CD14-positive monocyte (primary cell): ENCODE data around the gene CIZ1. TPM values are rescaled to one million over a fixed set of nuclear protein-coding genes. Genes with fewer than 3 reads are reported as not detected.

Experiments
- DNase-seq, 3 donors: peaks; one replicate each; pipeline ENCODE4 v3.0.0-alpha.2; 2011 to 2022
- H2AFZ ChIP-seq: 2 replicates; pipeline ENCODE4 v1.6.0; 2012; ENCODE audit warnings: mild to moderate bottlenecking, low read depth, low read length, inconsistent platforms; ENCODE audit not compliant: insufficient read depth, poor library complexity, severe bottlenecking
- H3K27ac ChIP-seq, 2 donors: 1 replicate in 1 of 2; 2 replicates in 1 of 2; pipeline ENCODE4 v1.5.1; 2012 to 2013; ENCODE audit warnings: low read length in 2 of 2, control low read depth in 1 of 2, inconsistent platforms in 1 of 2, low read depth in 1 of 2, mild to moderate bottlenecking in 1 of 2
- H3K27me3 ChIP-seq, 2 donors: one replicate each; pipeline versions ENCODE4 v1.6.0 to v1.6.1; 2011 to 2013; ENCODE audit warnings: low read length in 2 of 2; ENCODE audit not compliant: control insufficient read depth in 2 of 2, insufficient read depth in 2 of 2
- H3K36me3 ChIP-seq, 2 donors: replicated peaks in 1 of 2; 1 replicate in 1 of 2; 2 replicates in 1 of 2; pipeline versions ENCODE4 v1.5.1 to v1.6.1; 2012 to 2013; ENCODE audit warnings: low read length in 2 of 2, control low read depth in 1 of 2, inconsistent platforms in 1 of 2, mild to moderate bottlenecking in 1 of 2; ENCODE audit not compliant: insufficient read depth in 2 of 2, control insufficient read depth in 1 of 2
- H3K4me1 ChIP-seq, 2 donors: 1 replicate in 1 of 2; 2 replicates in 1 of 2; pipeline versions ENCODE4 v1.5.1 to v1.6.1; 2012 to 2013; ENCODE audit warnings: low read length in 2 of 2, control low read depth in 1 of 2, inconsistent platforms in 1 of 2, mild to moderate bottlenecking in 1 of 2, moderate library complexity in 1 of 2; ENCODE audit not compliant: insufficient read depth in 2 of 2, control insufficient read depth in 1 of 2
- H3K4me2 ChIP-seq: replicated peaks from 2 replicates; pipeline ENCODE3; 2012; ENCODE audit warnings: low read length, moderate library complexity, mild to moderate bottlenecking; ENCODE audit not compliant: poor library complexity, severe bottlenecking; ENCODE audit errors: extremely low read depth
- H3K4me3 ChIP-seq, 3 experiments: fragments of 200-600 bp in 1 of 3; sonication (generic) in 1 of 3; replicated peaks in 1 of 3; 1 replicate in 2 of 3; 2 replicates in 1 of 3; pipeline ENCODE4 v1.5.1; 2011 to 2013; ENCODE audit warnings: low read length in 3 of 3, mild to moderate bottlenecking in 3 of 3, control low read depth in 2 of 3, low read depth in 2 of 3, inconsistent platforms in 1 of 3, moderate library complexity in 1 of 3
- H3K79me2 ChIP-seq: 2 replicates; pipeline ENCODE4 v1.6.0; 2012; ENCODE audit warnings: mild to moderate bottlenecking, control low read depth, inconsistent platforms, low read length, moderate library complexity; ENCODE audit not compliant: insufficient read depth
- H3K9ac ChIP-seq: 2 replicates; pipeline ENCODE4 v1.6.0; 2017; ENCODE audit warnings: low read length, mild to moderate bottlenecking; ENCODE audit not compliant: insufficient read depth, poor library complexity, severe bottlenecking
- H3K9me3 ChIP-seq, 2 donors: replicated peaks in 1 of 2; 1 replicate in 1 of 2; 2 replicates in 1 of 2; pipeline versions ENCODE4 v1.5.1 to v1.6.1; 2012 to 2013; ENCODE audit warnings: low read length in 2 of 2, control low read depth in 1 of 2; ENCODE audit not compliant: control insufficient read depth in 1 of 2, insufficient read depth in 1 of 2
- H4K20me1 ChIP-seq: 2 replicates; pipeline ENCODE4 v1.6.0; 2012; ENCODE audit warnings: mild to moderate bottlenecking, low read length, control low read depth, moderate library complexity; ENCODE audit not compliant: insufficient read depth
- H3K27ac Mint-ChIP-seq, 7 donors: one replicate each; pipeline ENCODE4 v1.8.0; 2020; ENCODE audit warnings: mild to moderate bottlenecking in 7 of 7, mixed read lengths in 7 of 7, moderate library complexity in 6 of 7, inconsistent platforms in 2 of 7
- H3K27me3 Mint-ChIP-seq, 3 donors: one replicate each; pipeline ENCODE4 v1.8.0; 2021 to 2022; ENCODE audit warnings: low read depth in 3 of 3, mild to moderate bottlenecking in 3 of 3, mixed read lengths in 3 of 3, moderate library complexity in 3 of 3, inconsistent platforms in 1 of 3
- H3K36me3 Mint-ChIP-seq, 2 donors: one replicate each; pipeline ENCODE4 v1.8.0; 2020; ENCODE audit warnings: mixed read lengths in 2 of 2, inconsistent platforms in 1 of 2, mild to moderate bottlenecking in 1 of 2
- H3K4me1 Mint-ChIP-seq: one replicate; pipeline ENCODE4 v1.8.0; 2020; ENCODE audit warnings: mild to moderate bottlenecking, mixed read lengths
- H3K4me3 Mint-ChIP-seq, 2 donors: one replicate each; pipeline ENCODE4 v1.8.0; 2020; ENCODE audit warnings: mild to moderate bottlenecking in 2 of 2, mixed read lengths in 2 of 2, moderate library complexity in 1 of 2
- H3K9me3 Mint-ChIP-seq, 7 donors: one replicate each; pipeline ENCODE4 v1.8.0; 2020 to 2022; ENCODE audit warnings: mixed read lengths in 7 of 7, mild to moderate bottlenecking in 6 of 7, moderate library complexity in 6 of 7, inconsistent platforms in 2 of 7
- CTCF ChIP-seq: fragments of 200-600 bp; IDR thresholded peaks from one replicate; pipeline ENCODE4 v1.8.0; 2022; ENCODE audit warnings: antibody characterized with exemption, mild to moderate bottlenecking
- WGBS: methylation state at CpG from one replicate; pipeline ENCODE4 v1.1.5; 2013; ENCODE audit warnings: missing lambda C conversion rate; ENCODE audit not compliant: insufficient coverage; 5-methylcytosine and 5-hydroxymethylcytosine counted together
- intact Hi-C, 2 donors: fragments of 100-400 bp; cut with micrococcal nuclease; formaldehyde crosslinking; loops; one replicate each; pipeline versions ENCODE4 v1.15.0 to v1.15.1; 2023
- polyA plus RNA-seq, 3 donors: library from polyadenylated mRNA; depleted of rRNA in 1 of 3; unstranded in 2 of 3; stranded (reverse) in 1 of 3; fragments of 300-500 nt in 2 of 3; fragments of >200 nt in 1 of 3; fragmentation: Illumina TruSeq in 2 of 3; gene quantifications; 1 replicate in 2 of 3; 2 replicates in 1 of 3; pipeline ENCODE4 v1.2.3, GENCODE V29; 2012 to 2021

Gene CIZ1
- polyA plus RNA-seq, 3 donors, result 3.4 to 53.7 (median 5.9) TPM

GRCh38 chr9:128226412-128226801, 35.0 kb upstream of the CIZ1 start:
- H2AFZ ChIP-seq, result no peak overlapping the region
- intact Hi-C loops, result no loop called here
- H3K4me1 ChIP-seq, result peaks cover 7 to 9% of the 10 kb centered on the region in 2 donors
- peaks cover 0 to 2% (median 0%) of the 10 kb centered on the region in 7 donors for H3K9me3 Mint-ChIP-seq
- TF ChIP-seq CTCF, result no peak
- no CpG with 5 or more reads among the region's 5 CpGs for WGBS
- H3K36me3 ChIP-seq, result no peaks in the 10 kb centered on the region
- no peaks in the 10 kb centered on the region for H3K27me3 ChIP-seq
- H3K4me2 ChIP-seq, result no peak overlapping the region
- H3K79me2 ChIP-seq, result no peaks in the 10 kb centered on the region
- H3K4me3 ChIP-seq, result no peak overlapping the region
- peaks cover 1 to 7% (median 2%) of the 10 kb centered on the region in 3 donors for H3K27me3 Mint-ChIP-seq
- peaks cover 12% of the 10 kb centered on the region for H3K4me1 Mint-ChIP-seq
- no peak overlapping the region for H3K9ac ChIP-seq
- no peak overlapping the region for H3K27ac ChIP-seq
- DNase-seq, result peak; percentile 63 to 82 (median 69)
- no peaks in the 10 kb centered on the region for H3K36me3 Mint-ChIP-seq
- peak overlapping the region; percentile 6 to 82 (median 60) for H3K27ac Mint-ChIP-seq
- no peak overlapping the region for H3K4me3 Mint-ChIP-seq
- no peaks in the 10 kb centered on the region for H4K20me1 ChIP-seq
- no peaks in the 10 kb centered on the region for H3K9me3 ChIP-seq

GRCh38 chr9:128225770-128226411, 34.5 kb upstream of the CIZ1 start:
- H3K4me3 Mint-ChIP-seq, result no peak overlapping the region
- peaks cover 1 to 7% (median 2%) of the 10 kb centered on the region in 3 donors for H3K27me3 Mint-ChIP-seq
- peaks cover 0 to 2% (median 0%) of the 10 kb centered on the region in 7 donors for H3K9me3 Mint-ChIP-seq
- no peaks in the 10 kb centered on the region for H3K27me3 ChIP-seq
- no peak overlapping the region for H3K4me3 ChIP-seq
- H3K36me3 ChIP-seq, result no peaks in the 10 kb centered on the region
- DNase-seq, result no peak
- no peaks in the 10 kb centered on the region for H3K9me3 ChIP-seq
- peaks cover 7 to 9% of the 10 kb centered on the region in 2 donors for H3K4me1 ChIP-seq
- no peak overlapping the region for H3K27ac ChIP-seq
- TF ChIP-seq CTCF, result no peak
- H3K36me3 Mint-ChIP-seq, result no peaks in the 10 kb centered on the region
- no peak overlapping the region for H2AFZ ChIP-seq
- intact Hi-C loops, result no loop called here
- H3K4me1 Mint-ChIP-seq, result peaks cover 12% of the 10 kb centered on the region
- no peaks in the 10 kb centered on the region for H4K20me1 ChIP-seq
- no peak overlapping the region for H3K9ac ChIP-seq
- peak overlapping the region in 2 of 7 donors; percentile 54 to 59 for H3K27ac Mint-ChIP-seq
- WGBS, result 94% methylated on average over 18 of the region's 19 CpGs
- H3K4me2 ChIP-seq, result no peak overlapping the region
- no peaks in the 10 kb centered on the region for H3K79me2 ChIP-seq
